ENCODE results near the gene UGP2.

The UGP2 gene

GRCh38 chr2:63861220-63861822 is 19.6 kb downstream of the UGP2 start:
- Histone ChIP-seq H3K9ac (ENCODE audit: low read length) (no peak overlapping the region), H4K5ac (ENCODE audit: low read length) (no peak overlapping the region), H3K4me2 (ENCODE audit: low read length) (no peak overlapping the region), H2AK5ac (ENCODE audit: low read length) (no peak overlapping the region), H3K79me2 (ENCODE audit: control insufficient read depth, insufficient read depth, low read length) (peaks cover 10% of the 10 kb centered on the region), H3K23ac (ENCODE audit: low read length) (no peak overlapping the region), H4K8ac (ENCODE audit: low read depth, low read length) (no peak overlapping the region), H3K4me3 (ENCODE audit: low read length) (no peak overlapping the region), H3K18ac (ENCODE audit: low read length) (no peak overlapping the region), H2BK15ac (replicated peaks; ENCODE audit: low read depth) (no peak overlapping the region), H3K27ac (ENCODE audit: low read depth, low read length) (no peak overlapping the region), H3K4me1 (ENCODE audit: control insufficient read depth, low read depth, low read length) (no peaks in the 10 kb centered on the region), H3K36me3 (ENCODE audit: control insufficient read depth, insufficient read depth, low read length) (peaks cover 3% of the 10 kb centered on the region), H3K4ac (ENCODE audit: low read depth, low read length) (no peak overlapping the region), H3K56ac (ENCODE audit: low read length) (no peak overlapping the region), H2BK120ac (ENCODE audit: low read depth, low read length) (no peak overlapping the region), H3K79me1 (ENCODE audit: low read length) (no peaks in the 10 kb centered on the region), H3K27me3 (ENCODE audit: insufficient read depth, low read length, poor library complexity) (no peaks in the 10 kb centered on the region), H2BK5ac (ENCODE audit: low read length) (no peak overlapping the region)
- DNase-seq: peak; percentile 81
- no CpG with 5 or more reads among the region's 6 CpGs for WGBS (ENCODE audit: extremely low coverage, insufficient coverage, low lambda C conversion rate)

- Histone ChIP-seq H2AK5ac (ENCODE audit: low read length) (no peak overlapping the region), H3K18ac (ENCODE audit: low read length) (no peak overlapping the region), H3K4me3 (ENCODE audit: low read length) (no peak overlapping the region), H3K79me1 (ENCODE audit: low read length) (no peaks in the 10 kb centered on the region), H4K8ac (ENCODE audit: low read depth, low read length) (no peak overlapping the region), H2BK120ac (ENCODE audit: low read depth, low read length) (no peak overlapping the region), H3K79me2 (ENCODE audit: control insufficient read depth, insufficient read depth, low read length) (peaks cover 12% of the 10 kb centered on the region), H3K4me2 (ENCODE audit: low read length) (no peak overlapping the region), H3K4me1 (ENCODE audit: control insufficient read depth, low read depth, low read length) (no peaks in the 10 kb centered on the region), H3K27me3 (ENCODE audit: insufficient read depth, low read length, poor library complexity) (no peaks in the 10 kb centered on the region), H3K4ac (ENCODE audit: low read depth, low read length) (no peak overlapping the region), H4K5ac (ENCODE audit: low read length) (no peak overlapping the region), H2BK15ac (replicated peaks; ENCODE audit: low read depth) (no peak overlapping the region), H3K23ac (ENCODE audit: low read length) (no peak overlapping the region), H2BK5ac (ENCODE audit: low read length) (no peak overlapping the region), H3K9ac (ENCODE audit: low read length) (no peak overlapping the region), H3K27ac (ENCODE audit: low read depth, low read length) (no peak overlapping the region), H3K36me3 (ENCODE audit: control insufficient read depth, insufficient read depth, low read length) (peaks cover 3% of the 10 kb centered on the region), H3K56ac (ENCODE audit: low read length) (no peak overlapping the region)
- DNase-seq: peak; percentile 90
- WGBS (ENCODE audit: extremely low coverage, insufficient coverage, low lambda C conversion rate): no CpG with 5 or more reads among the region's 1 CpG
Observed at GRCh38 chr2:63862806-63863205, 21.1 kb downstream of the UGP2 start.

GRCh38 chr2:63863707-63864106 is 22.0 kb downstream of the UGP2 start:
- H3K36me3 ChIP-seq (ENCODE audit: control insufficient read depth, insufficient read depth, low read length): peaks cover 2% of the 10 kb centered on the region
- H3K27ac ChIP-seq (ENCODE audit: low read depth, low read length): no peak overlapping the region
- no CpG with 5 or more reads among the region's 1 CpG for WGBS (ENCODE audit: extremely low coverage, insufficient coverage, low lambda C conversion rate)

GRCh38 chr2:63865159-63865799 is 23.6 kb downstream of the UGP2 start:
- Histone ChIP-seq H3K56ac (ENCODE audit: low read length) (no peak overlapping the region), H3K4me1 (ENCODE audit: control insufficient read depth, low read depth, low read length) (no peaks in the 10 kb centered on the region), H4K8ac (ENCODE audit: low read depth, low read length) (no peak overlapping the region), H2AK5ac (ENCODE audit: low read length) (no peak overlapping the region), H3K79me2 (ENCODE audit: control insufficient read depth, insufficient read depth, low read length) (peaks cover 16% of the 10 kb centered on the region), H3K36me3 (ENCODE audit: control insufficient read depth, insufficient read depth, low read length) (peaks cover 2% of the 10 kb centered on the region), H3K9ac (ENCODE audit: low read length) (no peak overlapping the region), H4K5ac (ENCODE audit: low read length) (no peak overlapping the region), H3K18ac (ENCODE audit: low read length) (no peak overlapping the region), H3K4ac (ENCODE audit: low read depth, low read length) (peak overlapping the region; percentile 55), H3K23ac (ENCODE audit: low read length) (no peak overlapping the region), H3K27me3 (ENCODE audit: insufficient read depth, low read length, poor library complexity) (no peaks in the 10 kb centered on the region), H3K27ac (ENCODE audit: low read depth, low read length) (no peak overlapping the region), H3K4me2 (ENCODE audit: low read length) (no peak overlapping the region), H2BK15ac (replicated peaks; ENCODE audit: low read depth) (no peak overlapping the region), H2BK120ac (ENCODE audit: low read depth, low read length) (no peak overlapping the region), H3K79me1 (ENCODE audit: low read length) (no peaks in the 10 kb centered on the region), H2BK5ac (ENCODE audit: low read length) (no peak overlapping the region), H3K4me3 (ENCODE audit: low read length) (no peak overlapping the region)
- DNase-seq: no peak
- no CpG with 5 or more reads among the region's 6 CpGs for WGBS (ENCODE audit: extremely low coverage, insufficient coverage, low lambda C conversion rate)

More at GRCh38 chr2:63863707-63864106, 22.0 kb downstream of the UGP2 start:
- Histone ChIP-seq H4K5ac (ENCODE audit: low read length) (no peak overlapping the region), H2BK120ac (ENCODE audit: low read depth, low read length) (no peak overlapping the region), H3K18ac (ENCODE audit: low read length) (no peak overlapping the region), H3K4ac (ENCODE audit: low read depth, low read length) (no peak overlapping the region), H3K79me1 (ENCODE audit: low read length) (no peaks in the 10 kb centered on the region), H3K4me3 (ENCODE audit: low read length) (no peak overlapping the region), H4K8ac (ENCODE audit: low read depth, low read length) (no peak overlapping the region), H3K27me3 (ENCODE audit: insufficient read depth, low read length, poor library complexity) (no peaks in the 10 kb centered on the region), H3K23ac (ENCODE audit: low read length) (no peak overlapping the region), H3K9ac (ENCODE audit: low read length) (no peak overlapping the region), H3K79me2 (ENCODE audit: control insufficient read depth, insufficient read depth, low read length) (peaks cover 14% of the 10 kb centered on the region), H2BK5ac (ENCODE audit: low read length) (no peak overlapping the region), H2AK5ac (ENCODE audit: low read length) (no peak overlapping the region), H3K56ac (ENCODE audit: low read length) (no peak overlapping the region), H3K4me2 (ENCODE audit: low read length) (no peak overlapping the region), H2BK15ac (replicated peaks; ENCODE audit: low read depth) (no peak overlapping the region), H3K4me1 (ENCODE audit: control insufficient read depth, low read depth, low read length) (no peaks in the 10 kb centered on the region)
- no peak for DNase-seq

GRCh38 chr2:63866009-63866709 is 24.5 kb downstream of the UGP2 start:
- Histone ChIP-seq H3K9ac (ENCODE audit: low read length) (no peak overlapping the region), H3K36me3 (ENCODE audit: control insufficient read depth, insufficient read depth, low read length) (peaks cover 2% of the 10 kb centered on the region), H3K4me3 (ENCODE audit: low read length) (no peak overlapping the region), H4K8ac (ENCODE audit: low read depth, low read length) (no peak overlapping the region), H3K4me1 (ENCODE audit: control insufficient read depth, low read depth, low read length) (no peaks in the 10 kb centered on the region), H2BK15ac (replicated peaks; ENCODE audit: low read depth) (no peak overlapping the region), H3K79me1 (ENCODE audit: low read length) (no peaks in the 10 kb centered on the region), H3K79me2 (ENCODE audit: control insufficient read depth, insufficient read depth, low read length) (peaks cover 20% of the 10 kb centered on the region), H2BK5ac (ENCODE audit: low read length) (no peak overlapping the region), H2BK120ac (ENCODE audit: low read depth, low read length) (no peak overlapping the region), H3K56ac (ENCODE audit: low read length) (no peak overlapping the region), H3K18ac (ENCODE audit: low read length) (no peak overlapping the region), H4K5ac (ENCODE audit: low read length) (no peak overlapping the region), H3K23ac (ENCODE audit: low read length) (no peak overlapping the region), H3K27me3 (ENCODE audit: insufficient read depth, low read length, poor library complexity) (no peaks in the 10 kb centered on the region), H3K4ac (ENCODE audit: low read depth, low read length) (no peak overlapping the region), H3K4me2 (ENCODE audit: low read length) (no peak overlapping the region), H3K27ac (ENCODE audit: low read depth, low read length) (no peak overlapping the region), H2AK5ac (ENCODE audit: low read length) (no peak overlapping the region)
- whole genome bisulfite sequencing (ENCODE audit: extremely low coverage, insufficient coverage, low lambda C conversion rate): no CpG with 5 or more reads among the region's 2 CpGs
- DNase-seq: peak; percentile 39
